Rectal smooth muscle tissue (tissue), 1 donor: ENCODE data around the gene TSPAN14.

Experiments
- H3K27ac ChIP-seq: one replicate; pipeline ENCODE4 v1.7.0; 2013; ENCODE audit warnings: low read depth, low read length, inconsistent platforms
- H3K27me3 ChIP-seq: one replicate; pipeline ENCODE4 v1.7.0; 2013; ENCODE audit warnings: low read length; ENCODE audit not compliant: control insufficient read depth, insufficient read depth
- H3K36me3 ChIP-seq: one replicate; pipeline ENCODE4 v1.7.0; 2013; ENCODE audit warnings: low read length; ENCODE audit not compliant: control insufficient read depth, insufficient read depth
- H3K4me1 ChIP-seq: one replicate; pipeline ENCODE4 v1.7.0; 2013; ENCODE audit warnings: low read length; ENCODE audit not compliant: control insufficient read depth, insufficient read depth
- H3K4me3 ChIP-seq: one replicate; pipeline ENCODE4 v1.7.0; 2013; ENCODE audit warnings: low read length
- H3K9ac ChIP-seq: one replicate; pipeline ENCODE4 v1.7.0; 2013; ENCODE audit warnings: low read length

The TSPAN14 gene

DNA sequence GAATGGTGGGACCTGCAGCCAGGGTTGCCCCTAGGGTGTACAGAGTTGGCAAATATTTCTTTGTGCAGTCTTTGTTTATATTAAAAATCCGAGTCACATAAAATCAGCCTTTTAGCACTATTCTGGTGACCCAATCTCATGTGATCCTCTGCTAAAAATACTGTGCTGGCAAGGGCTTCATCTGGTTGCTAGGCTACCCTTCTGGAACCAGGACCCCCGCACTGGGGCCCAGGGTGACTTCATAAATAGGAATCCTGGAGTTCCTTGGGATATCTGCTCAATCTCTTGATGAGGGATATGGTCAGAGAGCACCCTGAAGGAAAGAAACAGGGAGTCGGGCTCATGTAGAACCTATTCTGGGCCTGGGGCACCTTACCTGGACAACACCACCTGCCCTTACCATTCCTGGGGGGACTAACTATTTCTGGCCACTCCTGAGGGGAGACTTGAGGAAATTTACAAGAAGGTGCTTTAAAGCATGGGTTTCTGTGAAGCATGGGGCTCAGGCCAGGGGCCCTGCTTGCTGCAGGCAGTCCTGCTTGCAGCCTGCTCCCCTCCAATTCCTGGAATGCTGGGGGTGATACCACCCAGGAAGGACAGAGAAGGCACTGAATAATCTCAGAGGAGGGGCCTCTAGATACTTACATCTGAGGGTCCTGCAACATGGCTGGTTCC, 128.3 kb downstream of the TSPAN14 start:
- Histone ChIP-seq H3K27ac (no peak overlapping the region), H3K27me3 (no peaks in the 10 kb centered on the region), H3K36me3 (no peaks in the 10 kb centered on the region), H3K4me1 (no peaks in the 10 kb centered on the region), H3K4me3 (no peak overlapping the region), H3K9ac (no peak overlapping the region)
